Thoracic aorta (tissue), 2 donors: ENCODE data around the gene MTCP1. TPM values are rescaled to one million over a fixed set of nuclear protein-coding genes. Genes with fewer than 3 reads are reported as not detected.

Experiments used
- ATAC-seq: fragments of 150-250 bp; one replicate; pipeline ENCODE4 v1.8.0; 2017; ENCODE audit warnings: low read depth; ENCODE audit not compliant: insufficient number of reproducible peaks, low FRiP score
- DNase-seq: peaks from one replicate; pipeline ENCODE4 v3.0.0-alpha.2; 2020; ENCODE audit warnings: low spot score
- H3K27ac ChIP-seq, 2 donors: fragments of 200-600 bp; sonication (generic); 1 replicate in 1 of 2; 2 replicates in 1 of 2; pipeline ENCODE4 v1.5.1; 2016; ENCODE audit warnings: mild to moderate bottlenecking in 2 of 2, moderate library complexity in 2 of 2
- H3K27me3 ChIP-seq: fragments of 200-600 bp; sonication (generic); replicated peaks from 2 replicates; pipeline ENCODE4 v1.6.0; 2016; ENCODE audit warnings: mild to moderate bottlenecking; ENCODE audit not compliant: insufficient read depth
- H3K36me3 ChIP-seq: fragments of 200-600 bp; sonication (generic); one replicate; pipeline ENCODE4 v1.5.1; 2016
- H3K4me1 ChIP-seq, 2 donors: fragments of 200-600 bp; sonication (generic); 1 replicate in 1 of 2; 2 replicates in 1 of 2; pipeline versions ENCODE4 v1.5.1 to v1.6.0; 2016; ENCODE audit warnings: low read depth in 2 of 2, mild to moderate bottlenecking in 1 of 2; ENCODE audit not compliant: control insufficient read depth in 1 of 2
- H3K4me3 ChIP-seq: fragments of 200-600 bp; sonication (generic); 2 replicates; pipeline ENCODE4 v1.5.1; 2016; ENCODE audit warnings: mild to moderate bottlenecking
- H3K9me3 ChIP-seq: fragments of 200-600 bp; sonication (generic); 2 replicates; pipeline ENCODE4 v1.5.1; 2016
- CTCF ChIP-seq: fragments of 200-600 bp; sonication (generic); IDR thresholded peaks from one replicate; pipeline ENCODE4 v1.5.1; 2019; ENCODE audit warnings: antibody characterized with exemption
- total RNA-seq, 2 donors: library from RNA; depleted of rRNA; stranded (reverse); fragments of >200 nt; gene quantifications; one replicate each; pipeline versions ENCODE4 v1.1.0 to v1.2.3, GENCODE V29; 2016

The MTCP1 gene
- total RNA-seq, 2 donors from 2014 or later = 7.4 to 17.8 TPM

- no peak for ATAC-seq
- Histone ChIP-seq H3K4me1 (no peaks in the 10 kb centered on the region), H3K27me3 (no peaks in the 10 kb centered on the region), H3K27ac (no peak overlapping the region), H3K9me3 (no peaks in the 10 kb centered on the region), H3K4me3 (no peak overlapping the region), H3K36me3 (no peaks in the 10 kb centered on the region)
- TF ChIP-seq CTCF = no peak
- no peak for DNase-seq
Measured at GRCh38 chrX:155035688-155036087, 35.2 kb downstream of the MTCP1 start.

DNA sequence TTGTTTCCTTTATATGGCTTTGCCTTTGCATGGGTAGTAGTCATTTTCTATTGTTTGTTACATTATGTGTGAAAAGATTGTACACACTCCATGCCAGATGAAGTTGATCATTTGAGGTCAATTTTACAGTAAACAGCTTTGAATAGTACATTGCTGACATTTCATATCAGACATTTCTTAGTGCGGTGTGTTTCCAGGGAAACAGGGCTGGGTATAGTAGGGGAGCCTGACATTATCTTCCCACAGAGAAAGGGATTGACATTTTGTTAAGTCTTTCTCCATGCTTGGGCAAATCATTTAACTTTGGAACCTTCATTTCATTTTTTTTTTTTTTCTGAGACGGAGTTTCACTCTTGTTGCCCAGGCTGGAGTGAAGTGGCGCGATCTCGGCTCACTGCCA is 39.3 kb downstream of the MTCP1 start:
- no peaks in the 10 kb centered on the region for H3K9me3 ChIP-seq
- no peaks in the 10 kb centered on the region for H3K36me3 ChIP-seq
- H3K4me1 ChIP-seq = peaks cover 0 to 11% of the 10 kb centered on the region in 2 donors
- no peak overlapping the region for H3K27ac ChIP-seq
- DNase-seq = no peak
- no peak for TF ChIP-seq CTCF
- no peak for ATAC-seq
- H3K4me3 ChIP-seq = no peak overlapping the region
- H3K27me3 ChIP-seq = no peaks in the 10 kb centered on the region

GRCh38 chrX:155028877-155029291 is 42.1 kb downstream of the MTCP1 start:
- DNase-seq = no peak
- no peak for TF ChIP-seq CTCF
- Histone ChIP-seq H3K27ac (peak overlapping the region; percentile 43 to 97), H3K4me3 (no peak overlapping the region), H3K4me1 (peaks cover 0 to 11% of the 10 kb centered on the region in 2 donors), H3K27me3 (no peaks in the 10 kb centered on the region), H3K9me3 (no peaks in the 10 kb centered on the region), H3K36me3 (no peaks in the 10 kb centered on the region)
- no peak for ATAC-seq

DNA sequence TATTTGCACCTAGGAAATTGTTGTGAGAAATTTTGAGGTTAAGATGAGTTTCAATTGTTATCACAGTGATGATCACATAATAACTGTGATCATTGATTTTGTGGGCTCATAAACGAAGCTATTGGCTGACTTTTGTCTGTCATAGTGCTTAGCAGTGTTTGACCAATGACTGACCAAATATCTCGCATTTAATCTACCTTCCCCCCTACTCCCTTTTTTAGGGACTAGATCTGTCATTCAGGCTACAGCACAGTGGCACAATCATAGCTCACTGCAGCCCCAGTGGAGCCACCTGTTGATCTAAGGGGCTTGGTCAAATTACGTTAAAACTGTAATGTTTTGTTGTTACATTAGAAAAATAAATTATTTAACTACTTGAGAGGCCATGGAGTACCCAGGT is 42.8 kb downstream of the MTCP1 start:
- ATAC-seq (no peak), DNase-seq (no peak)
- no peaks in the 10 kb centered on the region for H3K27me3 ChIP-seq
- no peaks in the 10 kb centered on the region for H3K9me3 ChIP-seq
- peaks cover 0 to 11% of the 10 kb centered on the region in 2 donors for H3K4me1 ChIP-seq
- TF ChIP-seq CTCF = no peak
- no peaks in the 10 kb centered on the region for H3K36me3 ChIP-seq
- H3K27ac ChIP-seq = peak overlapping the region; percentile 94 to 97
- peak overlapping the region; percentile 82 for H3K4me3 ChIP-seq

- peak overlapping the region; percentile 82 for H3K4me3 ChIP-seq
- H3K27me3 ChIP-seq = no peaks in the 10 kb centered on the region
- H3K9me3 ChIP-seq = no peaks in the 10 kb centered on the region
- H3K27ac ChIP-seq = peak overlapping the region; percentile 94 to 97
- DNase-seq (no peak), ATAC-seq (peak; percentile 62)
- H3K4me1 ChIP-seq = peaks cover 0 to 11% of the 10 kb centered on the region in 2 donors
- TF ChIP-seq CTCF = no peak
- H3K36me3 ChIP-seq = no peaks in the 10 kb centered on the region
Measured at GRCh38 chrX:155027509-155028066, 43.3 kb downstream of the MTCP1 start.
